Activated CD8-positive, alpha-beta memory T cell treated with anti-CD3 and anti-CD28 coated beads for 24 hours (primary cell): ENCODE measurements around the gene ETV5.
A peak's percentile ranks its signal among the peaks of the same experiment; 100 is the strongest.

Experiments
- DNase-seq: peaks from one replicate; pipeline ENCODE4 v3.0.0-alpha.2; 2020

ETV5 gene

GRCh38 chr3:186108941-186109865, at the start of gene ETV5:
Gene ETV5, minus strand, starts transcription at chr3:186109089. Its CDS starts 3,221 bp downstream, at chr3:186105868.
- DNase-seq = peak; percentile 94

- no peak for DNase-seq
Measured at GRCh38 chr3:186154641-186155040, 45.8 kb upstream of the ETV5 start.

- no peak for DNase-seq
Measured at GRCh38 chr3:186152889-186153292, 44.0 kb upstream of the ETV5 start.

GRCh38 chr3:186152361-186152798, 43.5 kb upstream of the ETV5 start:
- DNase-seq = no peak

- DNase-seq = no peak
Measured at GRCh38 chr3:186151077-186151971, 42.4 kb upstream of the ETV5 start.

- DNase-seq = no peak
Measured at GRCh38 chr3:186150041-186150830, 41.3 kb upstream of the ETV5 start.

GRCh38 chr3:186149319-186149960, 40.6 kb upstream of the ETV5 start:
- no peak for DNase-seq

GRCh38 chr3:186144257-186144656, 35.4 kb upstream of the ETV5 start:
- no peak for DNase-seq

GRCh38 chr3:186143250-186143649, 34.4 kb upstream of the ETV5 start:
- DNase-seq = no peak

GRCh38 chr3:186142393-186142932, 33.6 kb upstream of the ETV5 start:
- no peak for DNase-seq

- DNase-seq = no peak
Measured at GRCh38 chr3:186141790-186142189, 32.9 kb upstream of the ETV5 start.

- DNase-seq = no peak
Measured at GRCh38 chr3:186138272-186138981, 29.5 kb upstream of the ETV5 start.

GRCh38 chr3:186137051-186137685, 28.3 kb upstream of the ETV5 start:
- DNase-seq = no peak

GRCh38 chr3:186133980-186134379, 25.1 kb upstream of the ETV5 start:
- DNase-seq = no peak

- DNase-seq = no peak
Measured at GRCh38 chr3:186132487-186132886, 23.6 kb upstream of the ETV5 start.

GRCh38 chr3:186129206-186129605, 20.3 kb upstream of the ETV5 start:
- DNase-seq = no peak

- no peak for DNase-seq
Measured at GRCh38 chr3:186128158-186128557, 19.3 kb upstream of the ETV5 start.

- no peak for DNase-seq
Measured at GRCh38 chr3:186127463-186127862, 18.6 kb upstream of the ETV5 start.

- DNase-seq = no peak
Measured at GRCh38 chr3:186125118-186125517, 16.2 kb upstream of the ETV5 start.

GRCh38 chr3:186124592-186124991, 15.7 kb upstream of the ETV5 start:
- no peak for DNase-seq

- no peak for DNase-seq
Measured at GRCh38 chr3:186123012-186123411, 14.1 kb upstream of the ETV5 start.
